Small intestine (tissue), 7 donors: Measurements from ENCODE around the gene MNDA. TPM values are rescaled to one million over a fixed set of nuclear protein-coding genes. Genes with fewer than 3 reads are reported as not detected.
"Not testable (repeated sequence)": the region's sequence is repeated elsewhere in the genome, so short reads cannot be mapped to it uniquely, and the experiment has no call there.

Experiments used
- DNase-seq, 2 donors: peaks; one replicate each; pipeline versions ENCODE4 v3.0.0 to v3.0.0-alpha.2; 2013
- FAIRE-seq: peaks from 2 replicates; lab custom pipeline; 2012; peaks lifted over from hg19 to GRCh38; lab: Jason Lieb, UNC
- H3K27ac ChIP-seq, 3 donors: one replicate each; pipeline ENCODE4 v1.5.1; 2013; ENCODE audit warnings: low read length in 2 of 3, mild to moderate bottlenecking in 2 of 3, control low read depth in 1 of 3, inconsistent platforms in 1 of 3, low read depth in 1 of 3, moderate library complexity in 1 of 3
- H3K27me3 ChIP-seq, 3 donors: one replicate each; pipeline ENCODE4 v1.6.1; 2013; ENCODE audit warnings: low read length in 3 of 3, inconsistent platforms in 1 of 3; ENCODE audit not compliant: control insufficient read depth in 3 of 3, insufficient read depth in 3 of 3
- H3K36me3 ChIP-seq, 3 donors: one replicate each; pipeline ENCODE4 v1.6.1; 2013; ENCODE audit warnings: low read length in 3 of 3, inconsistent platforms in 1 of 3, low read depth in 1 of 3, mild to moderate bottlenecking in 1 of 3, moderate library complexity in 1 of 3; ENCODE audit not compliant: control insufficient read depth in 3 of 3, insufficient read depth in 2 of 3
- H3K4me1 ChIP-seq, 3 donors: one replicate each; pipeline ENCODE4 v1.6.1; 2013; ENCODE audit warnings: low read length in 2 of 3, inconsistent platforms in 1 of 3, low read depth in 1 of 3, mild to moderate bottlenecking in 1 of 3, moderate library complexity in 1 of 3; ENCODE audit not compliant: control insufficient read depth in 3 of 3, insufficient read depth in 2 of 3
- H3K4me3 ChIP-seq, 3 donors: one replicate each; pipeline ENCODE4 v1.5.1; 2013; ENCODE audit warnings: low read length in 3 of 3, control low read depth in 1 of 3, inconsistent platforms in 1 of 3, low read depth in 1 of 3, mild to moderate bottlenecking in 1 of 3, moderate library complexity in 1 of 3
- H3K9me3 ChIP-seq, 2 donors: one replicate each; pipeline ENCODE4 v1.6.1; 2013; ENCODE audit warnings: low read depth in 1 of 2, low read length in 1 of 2; ENCODE audit not compliant: control insufficient read depth in 2 of 2, insufficient read depth in 1 of 2
- WGBS, 3 donors: extraction: QIAGEN DNeasy Blood & Tissue Kit; methylation state at CpG; one replicate each; pipeline ENCODE4 v1.1.7; 2013; 5-methylcytosine and 5-hydroxymethylcytosine counted together
- polyA plus RNA-seq, 4 donors: library from polyadenylated mRNA; stranded (reverse) in 3 of 4; unstranded in 1 of 4; fragments of 200-250 nt in 3 of 4; fragments of 120-200 nt in 1 of 4; gene quantifications; one replicate each; pipeline versions ENCODE4 v1.2.1 to v1.2.3, GENCODE V29; 2013
- donor health status: healthy with polysubstance abuse.
- donor health status: control.
- donor health status: control.
- donor health status: Bipolar disorder and iron deficiency.
- donor health status: healthy.

Gene MNDA
- polyA plus RNA-seq, 4 donors = 0.89 to 3.3 (median 1.9) TPM

DNA sequence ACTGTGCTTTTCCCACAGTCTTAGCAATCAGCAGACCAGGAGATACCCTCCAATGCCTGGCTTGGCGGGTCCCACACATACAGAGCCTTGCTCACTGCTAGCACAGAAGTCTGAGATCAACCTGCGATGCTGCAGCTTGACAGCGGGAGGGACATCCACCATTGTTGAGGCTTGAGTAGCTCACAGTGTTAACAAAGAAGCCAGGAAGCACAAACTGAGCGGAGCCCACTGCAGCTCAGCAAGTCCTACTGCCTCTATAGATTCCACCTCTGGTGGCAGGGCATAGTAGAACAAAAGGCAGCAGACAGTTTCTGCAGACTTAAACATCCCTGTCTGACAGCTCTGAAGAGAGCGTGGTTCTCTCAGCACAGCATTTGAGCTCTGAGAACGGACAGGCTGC, 33.4 kb downstream of the MNDA start:
- WGBS, 3 donors = 60 to 79% (median 66%) methylated on average over 5 to 6 of the region's 6 CpGs
- Histone ChIP-seq H3K4me3 (no peak overlapping the region), H3K9me3 (no peaks in the 10 kb centered on the region), H3K27me3 (no peaks in the 10 kb centered on the region), H3K36me3 (no peaks in the 10 kb centered on the region), H3K4me1 (no peaks in the 10 kb centered on the region), H3K27ac (no peak overlapping the region)
- DNase-seq = no peak
- no peak for FAIRE-seq

DNA sequence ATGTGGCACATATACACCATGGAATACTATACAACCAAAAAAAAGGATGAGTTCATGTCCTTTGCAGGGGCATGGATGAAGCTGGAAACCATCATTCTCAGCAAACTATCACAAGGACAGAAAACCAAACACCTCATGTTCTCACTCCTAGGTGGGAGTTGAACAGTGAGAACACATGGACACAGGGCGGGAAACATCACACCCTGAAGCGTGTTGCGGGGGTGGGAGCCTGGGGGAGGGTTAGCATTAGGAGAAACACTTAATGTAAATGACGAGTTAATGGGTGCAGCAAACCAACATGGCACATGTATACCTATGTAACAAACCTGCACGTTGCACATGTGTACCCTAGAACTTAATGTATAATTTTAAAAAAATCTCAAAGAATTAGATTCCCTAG, 39.3 kb downstream of the MNDA start:
- H3K4me3 ChIP-seq, H3K4me1 ChIP-seq, H3K27ac ChIP-seq, FAIRE-seq, DNase-seq, H3K9me3 ChIP-seq, H3K27me3 ChIP-seq, H3K36me3 ChIP-seq: not testable (repeated sequence)
- WGBS, 3 donors = 86 to 96% (median 88%) methylated on average over 5 of the region's 5 CpGs

DNA sequence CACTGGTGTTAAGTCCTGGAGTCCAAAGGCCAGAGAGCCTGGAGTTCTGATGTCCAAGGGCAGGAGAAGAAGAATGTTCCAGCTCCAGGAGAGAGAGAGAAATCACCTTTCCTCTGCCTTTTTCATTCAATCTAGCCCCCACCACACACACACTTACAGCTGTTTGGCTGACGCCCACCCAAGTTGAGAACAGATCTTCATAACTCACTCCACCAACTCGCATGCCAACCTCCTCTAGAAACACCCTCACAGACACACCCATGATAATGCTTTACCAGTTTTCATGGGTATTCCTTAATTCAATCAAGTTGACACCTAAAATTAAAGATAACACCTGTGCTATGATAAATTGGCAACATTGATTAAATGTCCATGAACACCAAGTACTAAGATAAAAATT, 42.0 kb downstream of the MNDA start:
- peaks cover 0 to 2% of the 10 kb centered on the region in 2 donors for H3K9me3 ChIP-seq
- H3K27ac ChIP-seq = no peak overlapping the region
- 68 to 88% (median 86%) methylated on average over 2 of the region's 2 CpGs for WGBS, 3 donors
- H3K36me3 ChIP-seq = no peaks in the 10 kb centered on the region
- no peaks in the 10 kb centered on the region for H3K4me1 ChIP-seq
- no peak overlapping the region for H3K4me3 ChIP-seq
- DNase-seq = no peak
- no peak for FAIRE-seq
- no peaks in the 10 kb centered on the region for H3K27me3 ChIP-seq

DNA sequence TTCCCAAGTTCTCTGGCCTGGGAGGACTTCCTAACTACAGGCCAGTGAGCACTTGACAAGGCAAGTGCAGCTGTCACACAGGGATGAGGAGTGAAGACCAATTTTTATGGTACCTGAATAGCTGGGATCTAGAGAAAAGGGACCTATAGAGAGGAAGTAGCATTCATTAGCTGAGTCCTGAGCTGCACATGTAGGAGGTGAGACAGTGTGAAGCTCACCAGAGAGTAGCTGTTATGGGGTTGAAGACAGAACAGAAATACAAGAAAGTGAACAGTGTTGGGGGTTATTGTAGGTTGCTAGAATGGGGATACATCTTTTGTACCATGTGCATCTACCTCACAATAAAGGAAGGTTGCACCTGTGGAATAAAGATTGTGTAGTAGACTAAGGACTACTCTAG, 62.5 kb downstream of the MNDA start:
- Histone ChIP-seq H3K27ac (no peak overlapping the region), H3K9me3 (no peaks in the 10 kb centered on the region), H3K4me1 (no peaks in the 10 kb centered on the region), H3K27me3 (no peaks in the 10 kb centered on the region), H3K4me3 (no peak overlapping the region), H3K36me3 (no peaks in the 10 kb centered on the region)
- FAIRE-seq (no peak), DNase-seq (no peak)

DNA sequence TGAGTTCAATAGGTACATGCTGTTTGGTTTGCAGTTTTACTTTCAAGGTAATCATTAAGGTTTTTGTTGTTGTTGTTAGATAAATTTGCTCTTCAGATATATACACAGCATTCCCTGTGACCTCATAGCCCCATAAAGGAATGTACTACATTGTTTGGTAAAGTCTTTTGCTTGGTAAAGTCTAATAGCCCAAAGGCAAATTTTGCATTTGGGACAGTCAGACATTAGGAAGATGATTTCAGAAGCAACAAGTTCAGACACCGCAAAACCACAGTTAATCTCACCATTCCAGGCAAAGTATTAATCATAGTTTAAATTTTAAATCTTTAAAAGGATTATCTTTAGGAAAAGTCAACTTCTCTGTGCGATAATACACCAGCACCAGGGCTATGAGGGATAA, 67.6 kb downstream of the MNDA start:
- no peaks in the 10 kb centered on the region for H3K9me3 ChIP-seq
- FAIRE-seq = no peak
- H3K36me3 ChIP-seq = no peaks in the 10 kb centered on the region
- no peak overlapping the region for H3K27ac ChIP-seq
- H3K27me3 ChIP-seq = no peaks in the 10 kb centered on the region
- no peaks in the 10 kb centered on the region for H3K4me1 ChIP-seq
- WGBS, 3 donors = 60% methylated on average over 2 of the region's 2 CpGs; no CpG with 5 or more reads in 2 of the 3 donors
- H3K4me3 ChIP-seq = no peak overlapping the region
- no peak for DNase-seq

Other genes with a start within 250 kb of the MNDA start
- under 1 TPM in 1 of 4 donors, not detected in 3; under 0.01 TPM for gene OR10Z1, start 226.1 kb upstream of the MNDA start, polyA plus RNA-seq
- gene SPTA1, start 144.6 kb upstream of the MNDA start, polyA plus RNA-seq = under 1 TPM in 2 of 4 donors, not detected in 2; under 0.01 to 0.30 TPM
- gene OR6K2, start 130.7 kb upstream of the MNDA start, polyA plus RNA-seq = not detected
- not detected for gene OR6K3, start 110.6 kb upstream of the MNDA start, polyA plus RNA-seq
- gene OR6K6, start 76.6 kb upstream of the MNDA start, polyA plus RNA-seq = not detected
- gene OR6N1, start 59.2 kb upstream of the MNDA start, polyA plus RNA-seq = not detected
- not detected for gene OR6N2, start 50.1 kb upstream of the MNDA start, polyA plus RNA-seq
- gene PYHIN1, start 100.2 kb downstream of the MNDA start, polyA plus RNA-seq = under 1 TPM; 0.55 to 0.81 (median 0.68) TPM
- gene IFI16, start 178.6 kb downstream of the MNDA start, polyA plus RNA-seq = 10 to 100 TPM in 3 of 4 donors, 1 to 10 TPM in 1; 6.5 to 73.1 (median 31.9) TPM
- gene AIM2, start 245.4 kb downstream of the MNDA start, polyA plus RNA-seq = 1 to 10 TPM in 3 of 4 donors, under 1 TPM in 1; 0.49 to 2.2 (median 1.1) TPM